Activated CD8-positive, alpha-beta memory T cell treated with anti-CD3 and anti-CD28 coated beads for 36 hours (primary cell): Measurements from ENCODE around the gene MRPL53. TPM values are rescaled to one million over a fixed set of nuclear protein-coding genes. Genes with fewer than 3 reads are reported as not detected.

Source experiments
- CTCF ChIA-PET: fragments of 350-600 bp; sonication (Branson Sonifier 250); formaldehyde crosslinking; loops from one replicate; lab custom pipeline; 2021; ENCODE audit warnings: antibody characterized with exemption; lab: Charles Lee
- POLR2A ChIA-PET: fragments of 350-600 bp; sonication (Branson Sonifier 250); formaldehyde crosslinking; loops from one replicate; lab custom pipeline; 2021; ENCODE audit warnings: antibody characterized with exemption; lab: Charles Lee
- total RNA-seq, 2 experiments: library from RNA; stranded (reverse); gene quantifications; one replicate each; pipeline ENCODE4 v1.2.3, GENCODE V29; 2021

The MRPL53 gene
- total RNA-seq, 2 experiments from 2014 or later = 116 to 120 TPM

DNA sequence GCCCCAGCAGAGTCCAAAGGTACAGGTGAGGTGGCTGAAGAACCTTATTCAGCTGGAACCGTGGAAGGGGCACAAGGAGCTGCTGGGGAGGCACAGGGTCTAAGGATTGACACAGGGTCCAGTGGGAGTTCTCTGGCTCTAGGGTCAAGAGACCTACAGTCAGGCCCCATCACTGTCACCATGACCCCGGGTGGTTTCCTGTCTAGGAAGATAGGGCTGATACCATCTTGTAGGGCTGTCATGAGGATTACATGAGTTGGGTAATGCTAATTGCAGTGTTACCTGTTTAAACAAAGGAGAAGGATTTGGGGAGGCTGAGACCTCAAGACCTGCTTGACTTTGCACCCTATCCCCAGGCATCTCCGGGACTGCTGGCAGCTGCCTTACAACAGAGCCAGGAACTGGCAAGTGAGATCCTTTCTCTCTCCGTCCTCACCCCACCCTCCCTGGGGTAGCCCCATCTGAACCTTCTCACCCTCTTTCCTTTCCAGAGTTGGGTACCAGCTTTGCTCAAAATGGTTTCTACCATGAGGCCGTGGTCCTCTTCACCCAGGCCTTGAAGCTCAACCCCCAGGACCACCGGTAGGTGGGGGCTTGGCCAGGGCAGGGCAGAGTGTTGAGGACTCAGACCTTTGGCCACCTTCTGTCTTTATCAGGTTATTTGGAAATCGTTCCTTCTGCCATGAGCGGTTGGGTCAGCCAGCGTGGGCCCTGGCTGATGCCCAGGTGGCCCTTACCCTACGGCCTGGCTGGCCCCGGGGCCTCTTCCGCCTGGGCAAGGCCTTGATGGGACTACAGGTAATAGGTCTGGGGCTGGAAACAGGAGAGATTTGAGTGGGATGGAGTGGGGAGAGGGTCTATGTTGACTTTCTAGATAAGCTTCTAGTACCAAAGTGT, 19.4 kb upstream of the MRPL53 start:
- CTCF ChIA-PET = interaction anchor here (0.8 to 1.4 kb wide), 3 partner anchors 9 to 15 kb away, joined by 3 to 5 read pairs (median 3); partner anchors contain the start of genes CCDC142, PCGF1 and TTC31
- POLR2A ChIA-PET = interaction anchor here (0.5 to 0.9 kb wide), 2 partner anchors 13 to 16 kb away, joined by 4 to 6 read pairs; no protein-coding TSS in a partner anchor

GRCh38 chr2:74489906-74490305, 17.4 kb upstream of the MRPL53 start:
- POLR2A ChIA-PET = no interaction called here
- CTCF ChIA-PET = no interaction called here

- POLR2A ChIA-PET = interaction anchor here (0.6 kb wide), 1 partner anchor 18 kb away, joined by 5 read pairs; no protein-coding TSS in a partner anchor
- CTCF ChIA-PET = interaction anchor here (0.7 kb wide), 1 partner anchor 28 kb away, joined by 3 read pairs; no protein-coding TSS in a partner anchor
These were observed 16.4 kb upstream of the MRPL53 start for GRCh38 chr2:74488643-74489481.

GRCh38 chr2:74486141-74486540, 13.7 kb upstream of the MRPL53 start:
- CTCF ChIA-PET = interaction anchor here (1.7 kb wide), 1 partner anchor 15 kb away, joined by 4 read pairs; no protein-coding TSS in a partner anchor

DNA sequence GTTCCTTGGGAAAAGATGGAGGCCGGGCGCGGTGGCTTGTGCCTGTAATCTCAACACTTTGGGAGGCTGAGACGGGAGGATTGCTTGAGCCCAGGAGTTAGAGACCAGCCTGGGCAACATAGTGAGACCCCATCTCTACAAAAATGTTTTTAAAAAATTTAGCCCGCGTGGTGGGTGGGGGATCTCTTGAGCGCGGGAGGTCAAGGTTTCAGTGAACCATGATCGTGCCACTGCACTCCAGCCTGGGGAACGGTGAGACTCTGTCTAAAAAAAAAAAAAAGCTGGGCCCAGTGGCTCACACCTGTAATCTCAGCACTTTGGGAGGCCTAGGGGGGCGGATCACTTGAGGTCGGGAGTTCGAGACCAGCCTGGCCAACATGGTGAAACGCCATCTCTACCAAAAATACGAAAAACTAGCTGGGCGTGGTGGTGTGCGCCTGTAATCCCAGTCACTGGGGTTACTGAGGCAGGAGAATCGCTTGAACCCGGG, 11.2 kb upstream of the MRPL53 start:
- ChIA-PET CTCF (interaction anchor here (0.6 to 3.8 kb wide), 11 partner anchors 11 to 105 kb away, joined by 3 to 34 read pairs (median 12); partner anchors contain the start of genes INO80B, MRPL53, PCGF1 and WBP1), POLR2A (interaction anchor here (0.7 to 2.9 kb wide), 2 partner anchors 11 to 29 kb away, joined by 3 to 8 read pairs; partner anchors contain the start of genes INO80B and MRPL53)

More at GRCh38 chr2:74486141-74486540, 13.7 kb upstream of the MRPL53 start:
- POLR2A ChIA-PET = no interaction called here

DNA sequence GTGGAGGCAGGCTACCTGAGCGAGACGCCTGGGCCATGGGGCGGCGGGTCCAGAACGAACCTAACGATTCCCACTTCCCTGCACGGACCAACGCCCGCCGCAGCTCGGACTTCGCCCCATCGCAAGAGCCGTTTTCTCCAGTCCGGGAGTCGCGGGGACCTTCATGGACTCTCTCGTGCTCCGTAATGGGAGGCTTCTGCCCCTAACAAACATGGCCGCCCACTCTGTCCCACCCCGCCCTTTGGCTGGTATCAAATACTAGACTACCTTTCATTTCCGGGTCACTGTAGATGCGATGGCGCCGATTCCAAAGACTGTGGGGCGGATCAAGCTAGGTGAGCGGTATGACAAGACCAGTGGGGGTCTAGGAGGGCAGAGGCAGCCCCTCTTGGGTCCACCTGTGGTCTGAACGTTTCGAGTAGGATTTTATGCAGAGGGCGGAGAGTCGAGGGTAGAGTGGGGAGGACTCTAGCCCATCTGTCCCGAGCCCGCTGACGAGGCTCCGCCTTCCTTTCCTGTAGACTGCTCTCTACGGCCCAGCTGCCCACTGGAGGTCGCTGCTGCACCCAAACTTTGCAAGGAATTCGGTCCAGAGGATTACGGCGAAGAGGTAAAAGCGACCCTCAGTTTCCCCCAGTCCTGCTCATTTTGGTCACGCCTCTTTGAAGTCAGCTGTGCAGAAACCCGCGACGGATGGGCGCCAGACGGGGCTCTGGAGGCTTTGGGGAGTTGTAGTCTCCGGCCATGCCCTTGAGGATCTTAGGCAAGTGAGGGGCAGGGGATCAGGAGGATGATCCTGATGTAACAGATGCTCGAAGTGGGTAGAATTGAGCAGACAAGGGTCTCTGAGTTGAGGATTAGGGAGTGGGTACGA, 10.6 kb upstream of the MRPL53 start, which contains the start of the genes CCDC142 and TTC31:
CCDC142 (minus strand) TSS at position 198 of the 874 bp plus-strand sequence; CDS start at position 37, 161 bp downstream.
TTC31 (plus strand) TSS at position 281 of the 874 bp plus-strand sequence; CDS start at position 296, 15 bp downstream.
- ChIA-PET CTCF (interaction anchor here (0.8 to 3.8 kb wide), 21 partner anchors 9 to 233 kb away, joined by 3 to 34 read pairs (median 4); partner anchors contain the start of genes AUP1, DQX1, HTRA2 and INO80B), POLR2A (interaction anchor here (0.8 to 2.9 kb wide), 4 partner anchors 10 to 49 kb away, joined by 3 to 10 read pairs (median 6); partner anchors contain the start of genes INO80B, MOGS and MRPL53)

DNA sequence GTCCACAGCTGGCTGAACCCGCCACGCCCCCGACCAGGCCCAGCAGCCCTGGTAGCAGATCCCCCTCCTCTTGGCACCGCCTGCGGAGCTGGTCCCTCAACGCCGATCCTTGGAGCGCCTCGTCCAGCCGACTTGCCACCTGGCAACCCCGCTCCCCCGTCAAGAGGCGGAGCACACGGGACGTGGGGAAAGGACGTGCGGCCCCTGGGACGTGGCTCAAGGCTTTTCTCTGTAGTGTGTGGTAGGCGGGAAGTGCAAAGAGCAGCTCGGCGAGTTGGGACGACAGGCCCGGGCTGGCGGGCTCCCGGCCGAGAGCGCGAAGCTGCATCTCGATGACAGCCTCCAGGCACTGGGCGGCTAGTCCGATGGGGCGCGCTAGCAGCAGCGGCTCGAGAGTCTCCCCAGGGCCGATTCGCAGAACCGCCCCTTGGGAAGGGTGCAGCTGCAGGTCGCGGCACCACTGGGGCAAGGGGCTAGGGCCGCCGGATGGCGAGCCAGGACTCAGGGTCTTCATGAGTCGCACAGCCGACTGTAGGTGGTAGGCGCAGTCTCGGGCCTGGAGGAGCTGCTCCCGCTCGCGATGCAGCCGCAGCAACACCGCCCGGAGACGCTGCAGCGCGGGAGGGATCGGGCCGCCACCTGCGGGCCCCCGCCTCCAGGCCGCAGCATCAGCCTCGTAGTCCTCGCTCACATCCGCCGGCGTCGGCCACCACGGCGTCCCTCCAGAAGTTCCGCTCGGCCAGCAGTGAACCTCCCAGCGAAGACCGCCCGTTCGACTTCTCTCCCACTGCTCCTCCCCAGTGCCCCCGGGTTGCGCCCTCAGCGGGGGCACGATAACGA, 9.7 kb upstream of the MRPL53 start:
- ChIA-PET CTCF (interaction anchor here (0.8 to 3.8 kb wide), 23 partner anchors 10 to 232 kb away, joined by 3 to 34 read pairs (median 4); partner anchors contain the start of genes AUP1, DQX1, HTRA2 and INO80B), POLR2A (interaction anchor here (0.5 to 2.9 kb wide), 7 partner anchors 9 to 102 kb away, joined by 3 to 10 read pairs (median 4); partner anchors contain the start of genes INO80B, MOGS, MRPL53 and WBP1)

DNA sequence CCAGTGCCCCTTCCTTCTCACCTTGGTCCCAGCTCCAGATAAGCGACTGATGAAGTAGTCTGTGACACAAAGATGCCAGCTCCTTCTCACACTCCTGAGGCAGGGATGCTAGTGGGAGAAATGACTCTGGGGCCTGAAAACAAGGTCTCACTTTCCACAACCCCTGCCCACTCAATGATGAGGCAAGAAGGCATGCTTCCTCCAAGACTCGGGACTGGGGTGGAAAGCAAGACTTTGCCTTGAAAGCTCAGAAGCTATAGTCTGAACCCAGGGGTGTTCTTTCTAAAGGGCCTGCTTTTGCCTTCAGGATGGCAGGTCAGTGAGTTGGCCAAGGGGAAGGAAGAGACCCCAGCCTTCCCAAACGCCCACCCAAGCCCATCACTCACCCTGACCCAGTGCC, 9.0 kb upstream of the MRPL53 start:
- ChIA-PET CTCF (interaction anchor here (1.0 to 3.8 kb wide), 9 partner anchors 9 to 187 kb away, joined by 3 to 34 read pairs (median 17); partner anchors contain the start of genes AUP1, HTRA2, INO80B and MRPL53), POLR2A (interaction anchor here (0.5 to 2.9 kb wide), 6 partner anchors 9 to 103 kb away, joined by 3 to 10 read pairs (median 6); partner anchors contain the start of genes INO80B, MOGS, MRPL53 and WBP1)

DNA sequence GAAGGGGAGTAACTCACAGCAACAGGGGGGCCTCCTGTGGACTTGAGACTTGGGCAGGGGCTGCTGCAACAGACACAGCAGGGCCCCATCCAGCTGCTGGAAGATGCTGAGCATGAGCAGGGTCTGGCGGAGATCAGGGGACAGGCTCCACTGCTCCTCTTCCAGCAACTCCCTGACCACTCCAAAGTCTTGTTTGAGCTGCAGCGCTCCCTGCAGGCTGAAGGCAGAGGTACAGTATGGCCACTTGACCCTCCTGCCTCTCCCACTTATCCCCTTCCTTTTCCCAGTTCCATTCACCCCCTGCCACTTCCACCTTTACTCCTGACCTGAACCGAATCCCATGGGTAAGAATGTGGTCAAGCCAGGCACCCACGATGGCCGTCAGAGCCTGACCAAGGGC, 2.4 kb upstream of the MRPL53 start:
- ChIA-PET POLR2A (interaction anchor here (0.6 kb wide), 1 partner anchor 23 kb away, joined by 5 read pairs; no protein-coding TSS in a partner anchor), CTCF (interaction anchor here (1.3 to 2.4 kb wide), 2 partner anchors 34 to 55 kb away, joined by 3 to 7 read pairs; partner anchors contain the start of genes AUP1 and HTRA2)

GRCh38 chr2:74474481-74474880, 2.0 kb upstream of the MRPL53 start:
- ChIA-PET POLR2A (interaction anchor here (0.7 kb wide), 2 partner anchors 26 to 56 kb away, joined by 4 to 10 read pairs; no protein-coding TSS in a partner anchor), CTCF (interaction anchor here (0.7 to 4.0 kb wide), 4 partner anchors 7 to 55 kb away, joined by 3 to 34 read pairs (median 5); partner anchors contain the start of genes AUP1, CCDC142, HTRA2 and TTC31)

- ChIA-PET CTCF (interaction anchor here (0.7 to 4.0 kb wide), 3 partner anchors 9 to 60 kb away, joined by 3 to 34 read pairs (median 7); partner anchors contain the start of genes AUP1, CCDC142, HTRA2 and TTC31), POLR2A (interaction anchor here (1.0 to 2.6 kb wide), 4 partner anchors 9 to 56 kb away, joined by 3 to 13 read pairs (median 6); partner anchors contain the start of genes AUP1, CCDC142, HTRA2 and WBP1)
These were observed 422 bp upstream of the MRPL53 start for GRCh38 chr2:74472945-74473258.

DNA sequence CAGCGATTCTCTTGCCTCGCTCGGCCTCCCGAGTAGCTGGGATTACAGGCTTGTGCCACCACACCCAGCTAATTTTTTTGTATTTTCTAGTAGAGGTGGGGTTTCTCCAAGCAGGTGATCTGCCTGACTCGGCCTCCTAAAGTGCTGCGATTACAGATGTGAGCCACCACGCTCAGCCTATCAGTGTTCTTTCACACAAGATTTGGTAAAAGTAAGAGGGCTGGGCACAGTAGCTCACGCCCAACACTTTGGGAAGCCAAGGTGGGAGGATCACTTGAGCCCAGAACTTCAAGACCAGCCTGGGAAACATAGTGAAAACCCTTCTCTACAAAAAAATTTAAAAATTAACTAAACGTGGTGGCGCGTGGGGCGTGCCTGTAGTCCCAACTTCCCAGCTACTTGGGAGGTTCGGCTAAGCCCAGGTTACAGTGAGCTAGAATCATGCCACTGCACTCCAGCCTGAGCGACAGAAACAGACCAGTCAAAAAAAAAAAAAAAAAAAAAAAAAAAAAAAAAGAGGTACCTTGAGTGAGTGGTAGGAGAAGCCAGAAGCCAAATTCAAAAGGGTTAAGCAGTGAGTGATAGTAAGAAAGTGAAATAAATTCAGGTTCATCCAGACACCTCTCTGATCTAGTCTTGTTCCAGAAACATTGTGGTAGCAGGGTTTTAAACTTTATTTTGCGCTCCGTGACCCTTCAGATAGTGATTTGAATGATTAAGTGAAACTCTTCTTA, 981 bp downstream of the MRPL53 start:
- ChIA-PET POLR2A (interaction anchor here (0.7 to 2.6 kb wide), 3 partner anchors 13 to 107 kb away, joined by 7 to 13 read pairs (median 7); partner anchors contain the start of gene WBP1), CTCF (interaction anchor here (0.6 to 4.0 kb wide), 3 partner anchors 10 to 79 kb away, joined by 3 to 34 read pairs (median 3); partner anchors contain the start of genes CCDC142 and TTC31)

GRCh38 chr2:74470742-74471141, 1.7 kb downstream of the MRPL53 start:
- ChIA-PET CTCF (interaction anchor here (0.6 to 4.0 kb wide), 3 partner anchors 11 to 78 kb away, joined by 3 to 34 read pairs (median 3); partner anchors contain the start of genes CCDC142 and TTC31), POLR2A (interaction anchor here (0.6 kb wide), 1 partner anchor 19 kb away, joined by 5 read pairs; no protein-coding TSS in a partner anchor)

GRCh38 chr2:74464406-74464805, 8.1 kb downstream of the MRPL53 start:
- CTCF ChIA-PET = interaction anchor here (1.2 kb wide), 1 partner anchor 90 kb away, joined by 6 read pairs; the partner anchor contains the start of gene LOXL3
- POLR2A ChIA-PET = interaction anchor here (1.6 kb wide), 1 partner anchor 18 kb away, joined by 3 read pairs; the partner anchor contains the start of gene CCDC142
